CD4-positive, CD25-positive, alpha-beta regulatory T cell (primary cell): ENCODE data around the gene ZNF134. TPM values are rescaled to one million over a fixed set of nuclear protein-coding genes. Genes with fewer than 3 reads are reported as not detected.
A peak's percentile ranks its signal among the peaks of the same experiment; 100 is the strongest.

Experiments used
- ATAC-seq, 2 donors: fragments of 150-1000 bp; cut with Tn5 transposase; one replicate each; pipeline ENCODE4 v1.10.0; 2021; ENCODE audit warnings: low read depth in 2 of 2, moderate number of reproducible peaks in 2 of 2, moderate library complexity in 1 of 2
- DNase-seq, 3 donors: peaks; one replicate each; pipeline versions ENCODE4 v3.0.0 to v3.0.0-alpha.2; 2012 to 2022; ENCODE audit warnings: mixed read lengths in 1 of 3
- H3K27ac ChIP-seq: one replicate; pipeline ENCODE4 v1.7.0; 2013; ENCODE audit warnings: mild to moderate bottlenecking, low read length; ENCODE audit not compliant: insufficient read depth, poor library complexity, severe bottlenecking
- H3K27me3 ChIP-seq: one replicate; pipeline ENCODE4 v1.7.0; 2013; ENCODE audit warnings: low read length; ENCODE audit not compliant: control insufficient read depth, insufficient read depth
- H3K36me3 ChIP-seq: one replicate; pipeline ENCODE4 v1.7.0; 2013; ENCODE audit warnings: mild to moderate bottlenecking, low read length, moderate library complexity; ENCODE audit not compliant: control insufficient read depth, insufficient read depth
- H3K4me1 ChIP-seq: 2 replicates; pipeline ENCODE4 v1.7.0; 2013; ENCODE audit warnings: mild to moderate bottlenecking, low read length; ENCODE audit not compliant: insufficient read depth, control insufficient read depth, poor library complexity, severe bottlenecking
- H3K4me3 ChIP-seq: one replicate; pipeline ENCODE4 v1.7.0; 2013; ENCODE audit warnings: low read depth, mild to moderate bottlenecking, low read length, moderate library complexity
- H3K9me3 ChIP-seq, 2 experiments: 1 replicate in 1 of 2; 2 replicates in 1 of 2; pipeline ENCODE4 v1.7.0; 2013; ENCODE audit warnings: low read length in 2 of 2, mild to moderate bottlenecking in 1 of 2, moderate library complexity in 1 of 2; ENCODE audit not compliant: control insufficient read depth in 2 of 2
- H3K27ac Mint-ChIP-seq, 3 donors: one replicate each; pipeline ENCODE4 v1.8.0; 2020 to 2022; ENCODE audit warnings: mild to moderate bottlenecking in 3 of 3, mixed read lengths in 3 of 3, moderate library complexity in 2 of 3
- H3K27me3 Mint-ChIP-seq: one replicate; pipeline ENCODE4 v1.8.0; 2022; ENCODE audit warnings: mild to moderate bottlenecking, mixed read lengths
- H3K36me3 Mint-ChIP-seq: one replicate; pipeline ENCODE4 v1.8.0; 2020; ENCODE audit warnings: mixed read lengths
- H3K4me1 Mint-ChIP-seq, 4 donors: one replicate each; pipeline ENCODE4 v1.8.0; 2020 to 2022; ENCODE audit warnings: mixed read lengths in 4 of 4, mild to moderate bottlenecking in 1 of 4
- H3K4me3 Mint-ChIP-seq, 4 donors: one replicate each; pipeline ENCODE4 v1.8.0; 2020 to 2022; ENCODE audit warnings: mild to moderate bottlenecking in 4 of 4, mixed read lengths in 4 of 4, moderate library complexity in 3 of 4
- H3K9me3 Mint-ChIP-seq, 7 donors: one replicate each; pipeline ENCODE4 v1.8.0; 2020 to 2022; ENCODE audit warnings: mixed read lengths in 7 of 7, mild to moderate bottlenecking in 3 of 7, moderate library complexity in 2 of 7
- polyA plus RNA-seq, 4 donors: library from polyadenylated mRNA; unstranded; fragments of 300-500 nt; fragmentation: Illumina TruSeq; gene quantifications; one replicate each; pipeline ENCODE4 v1.2.3, GENCODE V29; 2021
- total RNA-seq: library from RNA; stranded (reverse); gene quantifications from one replicate; pipeline ENCODE4 v1.2.3, GENCODE V29; 2022

The ZNF134 gene
- 17.4 TPM for total RNA-seq
- polyA plus RNA-seq, result 10 to 100 TPM in 3 of 4 donors, 1 to 10 TPM in 1; 9.8 to 14.2 (median 11.8) TPM

DNA sequence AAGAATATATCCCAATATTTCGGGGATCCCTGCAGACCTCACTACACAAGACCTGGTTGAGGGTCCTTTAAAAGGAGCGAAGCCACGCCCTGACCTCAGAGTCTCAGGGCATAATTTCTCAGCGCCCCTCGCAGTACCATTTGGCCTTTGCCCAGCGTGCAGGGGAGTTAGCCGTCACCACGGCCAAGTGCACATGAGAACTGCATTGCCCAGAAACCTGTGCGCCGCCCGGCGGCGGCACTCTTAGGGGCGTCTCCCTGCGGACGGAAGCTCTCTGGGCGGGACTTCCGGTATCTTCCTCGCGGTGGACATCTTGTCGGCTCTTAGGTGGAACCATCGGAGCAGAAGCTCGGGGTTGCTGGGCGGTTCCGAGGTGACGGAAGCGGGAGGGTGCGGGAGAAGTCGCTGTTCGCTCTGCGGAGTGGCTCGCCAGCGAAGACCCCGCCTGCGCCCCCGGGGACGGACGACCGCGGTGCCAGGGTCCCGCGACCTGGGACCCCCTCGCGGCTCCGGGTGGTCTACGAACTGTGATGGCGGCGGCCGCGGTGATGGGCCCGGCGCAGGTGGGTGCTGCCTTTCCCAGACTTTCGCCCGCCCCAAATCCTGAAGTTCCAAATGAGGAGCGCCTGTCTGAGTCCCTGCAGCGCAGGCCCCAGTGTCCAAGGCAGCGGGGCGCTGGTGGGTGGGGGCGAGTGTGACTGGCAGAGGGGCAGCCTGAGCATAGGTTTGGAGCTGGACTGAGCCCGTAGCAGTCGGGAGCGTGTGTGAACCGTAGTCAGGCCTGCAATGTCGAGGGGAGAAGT lies at the start of gene ZNF134:
ZNF134 (plus strand) TSS at position 302 of the 803 bp plus-strand sequence. CDS start 5,227 bp downstream, outside the sequence.
- H3K27me3 Mint-ChIP-seq, result no peaks in the 10 kb centered on the region
- peaks cover 0 to 61% (median 43%) of the 10 kb centered on the region in 7 donors for H3K9me3 Mint-ChIP-seq
- Histone ChIP-seq H3K27ac (peak within 1 kb of the TSS; percentile 54), H3K27me3 (no peaks in the 10 kb centered on the region), H3K36me3 (peaks cover 38% of the 10 kb centered on the region), H3K9me3 (peaks cover 52 to 76% of the 10 kb centered on the region in 2 experiments), H3K4me3 (peak within 1 kb of the TSS; percentile 82), H3K4me1 (peaks cover 14% of the 10 kb centered on the region)
- H3K27ac Mint-ChIP-seq, result peak within 1 kb of the TSS; percentile 83 to 89 (median 88)
- H3K36me3 Mint-ChIP-seq, result peaks cover 45% of the 10 kb centered on the region
- peaks cover 5 to 39% (median 6%) of the 10 kb centered on the region in 4 donors for H3K4me1 Mint-ChIP-seq
- peak; percentile 98 to 99 for ATAC-seq
- peak; percentile 79 to 97 (median 86) for DNase-seq
- H3K4me3 Mint-ChIP-seq, result peak within 1 kb of the TSS; percentile 77 to 95 (median 91)

DNA sequence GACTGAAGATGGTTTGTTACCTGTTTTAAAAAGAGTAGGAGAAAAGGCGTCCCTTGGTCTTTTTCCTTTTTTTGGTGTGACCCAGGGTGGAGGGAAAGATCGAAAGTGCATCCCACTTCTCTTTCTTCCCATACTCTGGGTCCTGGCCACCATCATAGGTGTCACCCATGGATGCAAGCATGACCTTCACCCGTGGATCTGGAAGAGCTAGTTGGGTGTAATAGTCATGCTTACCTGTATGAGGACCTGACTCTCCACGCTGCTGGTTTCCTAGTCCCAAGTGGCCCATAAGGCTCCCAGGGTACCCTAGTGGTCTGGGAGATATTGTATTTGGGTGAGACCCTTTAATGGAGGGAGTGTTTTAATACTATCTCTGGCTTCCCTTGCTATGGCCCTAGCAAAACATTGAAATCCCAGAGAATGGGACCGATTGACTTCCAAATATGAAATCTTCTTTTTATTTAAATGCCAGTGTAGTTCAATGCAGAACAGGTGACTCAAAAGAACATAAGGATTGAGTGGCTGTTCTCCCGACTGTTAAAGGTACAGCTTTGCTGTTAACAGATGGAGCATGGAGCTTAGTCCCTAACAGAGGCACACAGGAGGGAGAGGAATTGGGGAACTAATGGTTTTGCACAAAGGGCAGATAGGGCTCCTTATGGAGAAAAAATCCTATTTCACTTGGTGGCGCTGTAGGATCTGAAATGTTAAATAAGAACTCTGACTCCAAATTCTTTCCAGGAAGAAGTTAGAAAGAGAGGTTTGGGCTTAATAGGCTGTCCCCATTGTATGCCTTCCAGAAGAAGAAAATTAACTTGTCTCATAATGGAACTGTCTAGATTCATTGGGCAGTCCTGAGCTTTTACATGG lies 47.4 kb upstream of the ZNF134 start:
- Mint-ChIP-seq H3K9me3 (peaks cover 4 to 83% (median 36%) of the 10 kb centered on the region in 7 donors), H3K27ac (no peak overlapping the region), H3K27me3 (no peaks in the 10 kb centered on the region), H3K4me3 (no peak overlapping the region), H3K36me3 (peaks cover 13% of the 10 kb centered on the region), H3K4me1 (no peaks in the 10 kb centered on the region)
- no peaks in the 10 kb centered on the region for H3K4me1 ChIP-seq
- peaks cover 77 to 89% of the 10 kb centered on the region in 2 experiments for H3K9me3 ChIP-seq
- DNase-seq (peak in 1 of 3 donors; percentile 32), ATAC-seq (no peak)
- peaks cover 3% of the 10 kb centered on the region for H3K27me3 ChIP-seq
- H3K27ac ChIP-seq, result no peak overlapping the region
- H3K36me3 ChIP-seq, result no peaks in the 10 kb centered on the region
- H3K4me3 ChIP-seq, result no peak overlapping the region

DNA sequence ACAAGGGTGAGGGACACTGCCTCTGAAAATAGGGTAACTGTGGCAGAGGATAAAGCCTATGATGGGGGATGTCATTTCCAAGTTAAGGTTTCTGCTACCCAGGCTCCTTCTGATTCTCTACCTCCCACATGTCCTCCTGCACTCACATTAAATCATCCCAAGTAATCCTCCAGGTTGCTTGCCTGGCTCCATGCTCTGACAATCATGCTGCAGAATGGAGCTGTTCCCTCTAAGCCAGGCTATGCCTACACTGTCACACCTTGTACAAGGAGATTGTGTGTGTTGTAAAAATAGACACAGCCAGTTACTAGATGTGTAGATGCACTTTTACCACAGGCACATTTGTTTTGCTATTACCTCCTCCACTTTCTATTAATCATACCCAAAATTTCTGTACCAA lies 43.3 kb upstream of the ZNF134 start:
- Histone ChIP-seq H3K4me3 (no peak overlapping the region), H3K9me3 (peaks cover 85 to 100% of the 10 kb centered on the region in 2 experiments), H3K27ac (no peak overlapping the region), H3K36me3 (peaks cover 37% of the 10 kb centered on the region), H3K27me3 (no peaks in the 10 kb centered on the region), H3K4me1 (no peaks in the 10 kb centered on the region)
- H3K4me1 Mint-ChIP-seq, result peaks cover 0 to 4% (median 0%) of the 10 kb centered on the region in 4 donors
- H3K27me3 Mint-ChIP-seq, result no peaks in the 10 kb centered on the region
- peaks cover 38% of the 10 kb centered on the region for H3K36me3 Mint-ChIP-seq
- ATAC-seq (no peak), DNase-seq (no peak)
- no peak overlapping the region for H3K27ac Mint-ChIP-seq
- H3K9me3 Mint-ChIP-seq, result peaks cover 0 to 87% (median 33%) of the 10 kb centered on the region in 7 donors
- H3K4me3 Mint-ChIP-seq, result no peak overlapping the region

DNA sequence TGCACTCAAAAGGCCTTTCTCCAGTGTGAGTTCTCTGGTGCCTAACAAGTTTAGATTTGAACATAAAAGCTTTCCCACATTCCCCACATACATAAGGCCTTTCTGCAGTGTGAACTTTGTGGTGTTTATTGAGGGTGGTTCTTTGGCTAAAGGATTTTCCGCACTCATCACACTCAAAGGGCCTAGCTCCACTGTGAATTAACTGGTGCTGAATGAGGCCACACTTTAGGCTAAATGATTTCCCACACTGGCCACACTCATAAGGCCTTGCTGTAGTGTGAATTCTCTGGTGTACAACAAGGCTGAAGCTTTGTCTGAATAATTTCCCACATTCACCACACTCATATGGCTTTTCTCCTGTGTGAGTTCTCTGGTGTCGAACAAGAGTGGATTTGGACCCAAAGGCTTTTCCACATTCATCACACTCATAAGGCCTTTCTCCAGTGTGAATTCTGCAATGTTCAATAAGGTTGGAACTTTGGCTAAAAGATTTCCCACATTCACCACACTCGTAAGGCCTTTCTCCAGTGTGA lies 41.6 kb upstream of the ZNF134 start:
- no peak overlapping the region for H3K27ac Mint-ChIP-seq
- no peak overlapping the region for H3K27ac ChIP-seq
- DNase-seq (no peak), ATAC-seq (no peak)
- no peaks in the 10 kb centered on the region for H3K4me1 ChIP-seq
- peaks cover 0 to 13% (median 6%) of the 10 kb centered on the region in 4 donors for H3K4me1 Mint-ChIP-seq
- peaks cover 51% of the 10 kb centered on the region for H3K36me3 ChIP-seq
- H3K27me3 ChIP-seq, result no peaks in the 10 kb centered on the region
- H3K27me3 Mint-ChIP-seq, result no peaks in the 10 kb centered on the region
- H3K4me3 ChIP-seq, result peak overlapping the region; percentile 13
- peaks cover 0 to 86% (median 36%) of the 10 kb centered on the region in 7 donors for H3K9me3 Mint-ChIP-seq
- peaks cover 84 to 99% of the 10 kb centered on the region in 2 experiments for H3K9me3 ChIP-seq
- H3K4me3 Mint-ChIP-seq, result no peak overlapping the region
- peaks cover 53% of the 10 kb centered on the region for H3K36me3 Mint-ChIP-seq

DNA sequence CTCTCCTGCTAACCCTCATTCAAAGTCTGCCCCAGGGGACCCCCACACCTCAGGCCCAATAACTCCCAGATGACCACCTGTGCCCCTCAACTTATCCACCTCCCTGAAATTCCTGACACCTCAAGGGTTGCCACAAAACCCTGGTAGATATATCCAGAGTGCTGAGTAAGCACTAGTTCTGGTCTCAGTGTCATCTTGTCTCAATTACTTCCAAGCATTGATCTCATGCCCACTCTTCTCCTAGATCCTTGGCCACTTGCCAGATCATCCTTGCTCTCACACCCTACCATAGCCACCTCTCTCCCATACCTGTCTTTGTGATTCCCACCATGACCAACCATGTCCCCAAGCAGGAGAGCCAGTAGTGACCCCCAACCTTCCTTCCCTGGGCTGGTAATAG lies 37.4 kb upstream of the ZNF134 start:
- Mint-ChIP-seq H3K9me3 (peaks cover 0 to 69% (median 29%) of the 10 kb centered on the region in 7 donors), H3K4me1 (peaks cover 5 to 29% (median 13%) of the 10 kb centered on the region in 4 donors), H3K36me3 (peaks cover 51% of the 10 kb centered on the region), H3K27ac (no peak overlapping the region), H3K27me3 (no peaks in the 10 kb centered on the region), H3K4me3 (peak overlapping the region in 3 of 4 donors; percentile 12 to 54 (median 46))
- ATAC-seq, result no peak
- Histone ChIP-seq H3K9me3 (peaks cover 57 to 72% of the 10 kb centered on the region in 2 experiments), H3K36me3 (peaks cover 51% of the 10 kb centered on the region), H3K4me1 (peaks cover 14% of the 10 kb centered on the region), H3K4me3 (no peak overlapping the region), H3K27me3 (no peaks in the 10 kb centered on the region), H3K27ac (no peak overlapping the region)
- DNase-seq, result no peak

DNA sequence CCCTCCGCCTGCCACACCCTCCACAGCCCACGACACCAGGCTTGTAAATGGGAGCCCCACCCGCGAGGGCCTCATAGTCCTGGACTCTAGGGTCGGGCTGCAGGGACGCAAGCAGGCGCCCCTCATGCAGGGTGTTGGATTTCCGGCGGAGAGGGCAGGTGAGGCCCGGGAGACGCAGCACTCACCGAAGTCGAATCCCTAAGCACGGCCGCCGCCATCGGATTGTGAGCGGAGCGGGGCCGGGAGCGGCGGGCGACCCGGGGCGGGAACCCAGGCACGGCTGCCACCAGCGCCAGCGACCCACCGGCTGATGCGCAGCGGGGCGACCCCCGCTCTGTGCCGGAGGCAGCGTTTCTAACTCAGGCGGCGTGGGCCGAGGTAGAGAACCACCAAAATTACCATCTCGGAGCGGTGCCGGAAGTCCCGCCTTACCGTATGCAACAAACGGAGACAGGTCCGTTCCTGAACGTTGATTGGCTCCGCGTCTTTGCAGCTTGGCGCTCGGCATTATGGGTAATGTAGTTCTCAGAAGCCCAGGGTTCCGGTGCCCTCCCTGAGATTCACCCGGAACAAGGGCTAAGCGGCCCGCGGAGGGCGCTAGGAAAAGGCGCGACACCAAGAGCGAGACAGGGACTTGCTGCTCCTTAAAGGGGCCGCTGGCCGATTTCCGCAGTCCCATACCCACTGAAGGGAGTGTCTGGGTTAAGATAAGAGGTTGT lies 35.4 kb upstream of the ZNF134 start, which contains the start of gene ZNF416:
ZNF416 (minus strand) TSS at position 425 of the 719 bp plus-strand sequence; CDS start at position 218, 207 bp downstream.
- DNase-seq, result peak; percentile 94 to 99 (median 97)
- ATAC-seq, result peak; percentile 99
- no peaks in the 10 kb centered on the region for H3K27me3 ChIP-seq
- Mint-ChIP-seq H3K4me1 (peaks cover 5 to 35% (median 14%) of the 10 kb centered on the region in 4 donors), H3K9me3 (peaks cover 0 to 59% (median 30%) of the 10 kb centered on the region in 7 donors), H3K27ac (peak within 1 kb of the TSS; percentile 76 to 86 (median 83)), H3K4me3 (peak within 1 kb of the TSS; percentile 86 to 90 (median 88)), H3K36me3 (peaks cover 41% of the 10 kb centered on the region), H3K27me3 (no peaks in the 10 kb centered on the region)
- H3K9me3 ChIP-seq, result peaks cover 41 to 63% of the 10 kb centered on the region in 2 experiments
- H3K4me3 ChIP-seq, result peak within 1 kb of the TSS; percentile 80
- peaks cover 18% of the 10 kb centered on the region for H3K4me1 ChIP-seq
- peak within 1 kb of the TSS; percentile 76 for H3K27ac ChIP-seq
- peaks cover 35% of the 10 kb centered on the region for H3K36me3 ChIP-seq
